T-helper 1 cell treated with Interleukin-12 subunit alpha and Interleukin-12 subunit beta and Interleukin-4 antibody, amounts not matched to agents 30 ng/mL and 1 ng/mL, for 36 hours (primary cell): ENCODE results near the gene TTLL10. TPM values are rescaled to one million over a fixed set of nuclear protein-coding genes. Genes with fewer than 3 reads are reported as not detected.

ENCODE experiments used
- intact Hi-C: fragments of 100-400 bp; cut with micrococcal nuclease; formaldehyde crosslinking; loops from one replicate; pipeline ENCODE4 v1.15.1; 2024
- total RNA-seq: library from RNA; stranded (reverse); gene quantifications from 2 replicates; pipeline ENCODE4 v1.2.3, GENCODE V29; 2022

Gene TTLL10, protein sequence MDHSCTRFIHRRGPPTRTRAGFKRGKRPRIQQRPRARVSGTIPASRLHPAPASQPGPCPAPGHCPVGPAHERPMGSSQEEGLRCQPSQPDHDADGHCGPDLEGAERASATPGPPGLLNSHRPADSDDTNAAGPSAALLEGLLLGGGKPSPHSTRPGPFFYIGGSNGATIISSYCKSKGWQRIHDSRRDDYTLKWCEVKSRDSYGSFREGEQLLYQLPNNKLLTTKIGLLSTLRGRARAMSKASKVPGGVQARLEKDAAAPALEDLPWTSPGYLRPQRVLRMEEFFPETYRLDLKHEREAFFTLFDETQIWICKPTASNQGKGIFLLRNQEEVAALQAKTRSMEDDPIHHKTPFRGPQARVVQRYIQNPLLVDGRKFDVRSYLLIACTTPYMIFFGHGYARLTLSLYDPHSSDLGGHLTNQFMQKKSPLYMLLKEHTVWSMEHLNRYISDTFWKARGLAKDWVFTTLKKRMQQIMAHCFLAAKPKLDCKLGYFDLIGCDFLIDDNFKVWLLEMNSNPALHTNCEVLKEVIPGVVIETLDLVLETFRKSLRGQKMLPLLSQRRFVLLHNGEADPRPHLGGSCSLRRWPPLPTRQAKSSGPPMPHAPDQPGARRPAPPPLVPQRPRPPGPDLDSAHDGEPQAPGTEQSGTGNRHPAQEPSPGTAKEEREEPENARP
- total RNA-seq, result 1.7 and 3.7 TPM in 2 replicates

DNA sequence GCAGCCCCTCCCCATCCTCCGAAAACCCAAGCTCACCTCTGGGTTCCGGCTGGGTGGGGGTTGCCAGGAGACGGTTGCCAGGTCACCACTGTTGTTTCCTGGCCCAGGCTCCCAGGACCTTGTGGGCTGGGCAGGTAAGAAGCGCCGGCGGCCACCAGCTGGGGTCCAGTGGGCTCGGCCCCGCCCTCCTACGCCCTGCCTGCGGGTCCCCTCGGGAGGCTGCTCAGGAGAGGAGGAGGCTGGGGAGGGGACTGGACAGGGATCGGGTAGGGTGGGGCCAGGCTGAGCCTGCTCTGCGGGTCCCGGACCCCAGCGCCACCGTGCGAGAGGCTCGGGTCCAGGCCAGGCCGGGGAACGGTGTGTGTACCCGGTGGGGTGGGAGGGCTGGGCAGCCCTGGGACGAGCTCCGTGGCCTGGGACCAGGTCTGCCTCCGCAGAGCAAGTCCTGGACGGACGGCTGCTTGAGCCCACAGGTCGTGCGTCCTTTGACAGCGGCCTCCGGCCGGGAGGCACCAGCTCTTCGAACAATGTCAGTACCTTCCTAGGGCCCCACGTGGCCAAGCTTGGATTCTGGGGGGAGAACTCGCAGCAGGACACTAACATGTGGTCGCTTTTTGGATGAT is at the start of gene TTLL10:
TSS of gene TTLL10 (plus strand) at position 88 of the 623 bp plus-strand sequence. CDS start 5,336 bp downstream, outside the sequence.
- intact Hi-C loops, result loop anchor here (1.0 kb wide), 1 partner anchor 111 kb away; no protein-coding TSS in a partner anchor

DNA sequence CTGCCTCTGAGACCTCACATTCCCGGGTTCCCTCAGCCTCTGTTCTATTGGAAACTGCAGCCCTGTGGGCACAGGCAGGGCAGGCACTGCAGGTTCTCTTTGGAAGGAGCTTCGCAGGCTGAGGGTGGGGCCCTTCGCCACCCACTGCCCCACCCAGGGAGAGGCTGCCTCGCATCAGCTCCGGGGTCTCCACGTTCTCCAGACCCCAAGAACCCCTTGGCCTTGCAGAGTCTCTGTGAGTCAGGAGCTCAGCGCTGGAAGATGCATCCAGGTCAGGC is 49.2 kb upstream of the TTLL10 start:
- intact Hi-C loops, result no loop called here

DNA sequence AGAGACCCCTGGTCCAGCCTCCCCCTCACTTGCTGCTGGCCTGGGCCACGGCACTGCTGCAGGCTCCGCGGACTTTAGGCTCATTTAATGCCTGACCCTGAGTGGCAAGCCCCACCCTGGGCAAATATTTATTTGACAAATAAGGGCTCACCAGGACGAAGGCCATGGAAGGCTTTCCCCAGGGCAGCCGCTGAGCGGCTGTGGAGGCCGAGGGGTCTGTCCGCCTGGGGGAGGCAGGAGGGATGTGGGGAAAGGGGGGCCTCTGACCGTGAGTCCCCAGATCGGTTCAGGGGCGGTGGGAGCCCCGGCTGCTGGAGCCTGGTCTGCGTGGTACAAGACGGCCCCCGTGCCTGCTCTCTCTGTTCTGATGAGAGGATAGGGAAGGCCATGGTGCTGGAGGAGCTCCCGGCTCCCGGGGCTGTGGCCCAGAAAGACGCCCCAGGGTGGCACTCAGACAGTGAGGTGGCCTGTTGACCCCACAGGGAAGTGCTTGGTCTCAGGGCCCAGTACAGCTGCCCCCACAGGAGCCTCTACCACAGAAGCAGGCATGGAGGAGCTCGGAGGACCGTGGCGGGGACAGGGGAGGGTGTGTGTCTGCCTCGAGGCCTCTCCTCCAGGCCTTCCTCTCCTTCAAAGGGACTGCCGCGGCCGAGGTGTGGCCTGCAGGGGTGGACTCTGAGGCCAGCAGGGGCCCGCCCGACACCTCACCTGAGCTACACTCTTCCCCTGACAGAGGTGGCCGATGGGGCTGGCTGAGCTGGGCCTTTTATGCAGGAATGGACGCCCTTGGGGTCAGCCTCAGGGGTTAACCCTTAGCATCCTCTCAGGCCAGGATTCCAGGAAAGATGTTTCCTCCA is 48.7 kb upstream of the TTLL10 start:
- intact Hi-C loops, result no loop called here

DNA sequence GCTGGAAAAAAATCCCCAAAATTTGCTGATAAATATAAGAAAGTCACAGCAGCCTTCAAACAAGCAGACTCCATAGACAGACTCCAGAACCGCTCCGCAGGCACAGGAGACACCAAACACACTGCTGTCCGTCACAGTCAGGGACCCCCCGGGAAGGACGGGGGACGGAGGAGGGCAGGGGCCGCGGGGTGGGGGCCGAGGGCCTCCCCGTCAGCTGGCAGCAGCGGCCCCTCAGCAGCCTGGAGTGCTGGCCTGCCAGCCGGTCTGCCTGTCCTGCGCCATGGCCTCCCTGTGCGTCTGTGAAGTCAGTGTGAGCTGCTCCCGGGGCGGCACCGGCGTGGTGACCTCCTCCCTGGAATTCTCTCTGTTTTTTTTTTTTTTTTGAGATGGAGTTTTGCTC is 47.7 kb upstream of the TTLL10 start:
- intact Hi-C loops, result no loop called here

DNA sequence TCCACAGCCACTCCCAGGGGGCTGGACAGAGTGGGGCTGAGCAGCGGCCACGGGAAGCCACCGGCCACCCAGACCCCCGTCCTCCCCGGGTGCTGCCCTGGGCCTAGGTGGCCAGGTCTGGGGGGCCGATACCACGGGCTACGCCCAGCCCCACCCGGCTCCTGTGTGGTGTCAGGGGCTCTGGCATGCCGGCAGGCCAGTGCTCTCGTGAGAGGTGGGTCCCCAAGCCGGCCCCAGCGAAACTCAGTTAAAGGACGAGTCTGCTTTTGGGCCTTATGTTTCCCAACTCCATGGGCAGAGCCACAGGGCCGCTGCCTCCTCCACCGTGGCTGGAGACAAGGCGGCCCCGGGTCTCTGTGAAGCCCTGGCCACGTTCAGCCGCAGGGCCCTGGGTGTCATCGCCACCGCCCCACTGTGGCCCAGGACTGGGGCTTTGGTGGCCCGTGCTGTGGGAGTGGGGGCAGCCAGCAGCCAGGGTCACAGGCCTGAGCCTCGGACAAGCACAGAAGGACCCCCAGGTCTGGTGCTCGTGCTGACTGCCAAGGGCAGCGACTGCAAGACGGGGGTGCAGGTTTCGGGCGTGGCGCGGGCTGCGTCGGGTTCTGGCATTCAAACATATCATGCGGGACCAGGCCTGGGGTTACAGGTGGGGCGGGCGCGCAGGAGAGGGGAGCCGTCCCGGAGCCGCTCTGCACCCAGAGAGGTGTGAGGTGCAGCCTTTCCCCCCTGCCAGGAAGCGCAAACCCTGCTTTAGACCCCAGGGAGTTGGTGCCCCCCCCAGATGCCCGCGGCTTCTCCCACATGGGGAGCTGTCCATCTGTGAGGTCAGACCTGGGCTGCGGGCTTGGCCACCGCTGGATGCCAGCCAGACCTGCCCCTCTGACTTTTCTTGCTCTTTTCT is 45.9 kb upstream of the TTLL10 start:
- intact Hi-C loops, result no loop called here

DNA sequence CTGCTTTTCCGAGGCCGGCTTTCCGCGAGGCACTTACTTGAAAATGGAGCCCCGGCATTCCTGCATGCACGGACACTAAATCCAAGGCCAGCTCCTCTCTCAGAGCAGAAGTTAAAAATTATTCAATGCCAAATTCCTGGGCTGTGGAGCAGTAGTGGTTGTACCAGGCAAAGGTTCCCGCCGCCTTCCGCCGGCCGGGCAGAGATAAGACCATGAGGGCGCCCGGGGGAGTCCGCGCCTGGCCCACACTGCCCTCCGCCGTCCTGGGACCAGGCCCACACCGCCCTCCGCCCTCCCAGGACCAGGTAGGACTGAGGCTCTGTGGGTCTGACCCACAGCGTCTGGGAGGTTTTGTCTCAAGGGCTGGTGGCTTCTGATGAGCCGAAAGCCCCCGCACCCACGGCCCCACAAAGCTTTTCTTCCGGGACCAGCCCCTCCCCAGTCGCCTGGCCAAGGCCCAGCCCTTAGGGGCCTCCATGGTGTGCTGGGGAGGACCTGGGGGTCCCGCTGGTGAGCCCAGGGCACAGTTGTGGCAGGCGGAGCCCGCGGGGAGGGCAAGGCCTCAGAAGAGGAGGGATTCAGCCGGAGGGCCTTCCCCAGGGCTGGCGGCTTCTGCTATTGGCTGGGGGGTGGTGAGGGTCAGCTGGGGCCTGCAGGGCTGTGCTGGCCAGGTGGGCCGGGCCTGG is 45.1 kb upstream of the TTLL10 start:
- intact Hi-C loops, result no loop called here

DNA sequence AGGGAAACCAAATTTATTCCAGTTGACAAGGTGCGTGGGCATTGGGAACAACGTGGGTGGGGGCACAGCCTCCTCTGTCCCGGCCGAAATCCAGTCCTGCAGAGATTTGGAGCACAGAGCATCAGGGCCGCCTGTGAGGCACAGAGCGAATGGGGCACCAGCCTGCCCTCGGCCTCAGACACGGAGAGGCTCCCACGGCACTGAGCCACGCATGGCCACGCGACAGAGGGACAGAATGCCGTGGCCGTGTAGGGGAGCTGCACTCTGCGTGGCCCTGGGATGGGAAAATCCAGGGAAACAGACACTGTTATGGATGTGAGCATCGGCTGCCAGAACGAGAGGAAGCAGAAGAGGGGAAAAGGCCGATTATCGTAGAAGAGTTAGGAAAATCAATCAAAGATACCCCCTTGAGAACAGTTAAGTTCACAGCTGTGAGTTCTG is 44.3 kb upstream of the TTLL10 start:
- intact Hi-C loops, result no loop called here

DNA sequence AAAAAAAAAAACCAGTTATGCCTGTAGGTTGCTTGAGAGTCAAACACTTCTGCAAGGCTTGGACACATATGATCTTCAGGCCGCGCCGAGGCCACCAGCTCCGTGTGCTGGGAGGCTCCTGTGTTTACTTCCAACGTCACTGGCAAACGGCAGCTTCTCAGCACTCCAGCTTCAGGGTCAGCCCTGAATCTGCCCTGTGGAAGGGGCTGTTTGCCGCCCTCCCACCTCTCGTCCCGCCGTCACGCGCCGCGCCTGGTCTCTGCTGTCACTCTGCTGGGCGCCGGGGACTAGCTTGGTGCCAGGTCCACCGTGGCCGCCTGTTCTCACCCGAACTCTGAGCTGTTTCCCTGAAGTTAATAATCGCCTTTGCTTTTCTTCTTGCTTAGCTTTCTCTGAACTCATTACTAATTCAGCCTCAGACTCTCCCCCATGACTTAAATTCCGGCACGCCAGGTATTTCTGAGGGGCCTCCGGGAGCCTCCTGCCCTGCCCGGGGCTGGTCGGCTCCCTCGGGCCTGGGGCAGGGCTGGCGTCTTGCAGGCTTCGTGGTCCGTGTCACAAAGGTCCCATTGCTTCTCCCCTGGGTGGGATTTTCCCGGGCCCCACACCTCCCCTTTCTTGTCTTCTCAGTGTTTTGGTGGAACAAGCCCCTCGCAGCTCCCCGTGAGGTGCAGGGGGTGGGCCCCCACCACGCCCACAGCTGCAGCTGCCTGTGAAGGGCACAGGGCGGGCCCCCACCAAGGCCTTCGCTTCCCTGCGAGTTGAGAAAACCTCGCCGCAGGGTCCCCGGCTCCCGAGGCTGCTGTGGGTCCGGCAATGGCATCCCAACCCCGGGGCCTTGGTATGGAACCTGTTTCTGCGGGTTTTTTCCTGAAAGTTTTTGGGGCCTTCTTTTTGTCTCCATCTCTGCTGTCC is 43.2 kb upstream of the TTLL10 start:
- intact Hi-C loops, result no loop called here

DNA sequence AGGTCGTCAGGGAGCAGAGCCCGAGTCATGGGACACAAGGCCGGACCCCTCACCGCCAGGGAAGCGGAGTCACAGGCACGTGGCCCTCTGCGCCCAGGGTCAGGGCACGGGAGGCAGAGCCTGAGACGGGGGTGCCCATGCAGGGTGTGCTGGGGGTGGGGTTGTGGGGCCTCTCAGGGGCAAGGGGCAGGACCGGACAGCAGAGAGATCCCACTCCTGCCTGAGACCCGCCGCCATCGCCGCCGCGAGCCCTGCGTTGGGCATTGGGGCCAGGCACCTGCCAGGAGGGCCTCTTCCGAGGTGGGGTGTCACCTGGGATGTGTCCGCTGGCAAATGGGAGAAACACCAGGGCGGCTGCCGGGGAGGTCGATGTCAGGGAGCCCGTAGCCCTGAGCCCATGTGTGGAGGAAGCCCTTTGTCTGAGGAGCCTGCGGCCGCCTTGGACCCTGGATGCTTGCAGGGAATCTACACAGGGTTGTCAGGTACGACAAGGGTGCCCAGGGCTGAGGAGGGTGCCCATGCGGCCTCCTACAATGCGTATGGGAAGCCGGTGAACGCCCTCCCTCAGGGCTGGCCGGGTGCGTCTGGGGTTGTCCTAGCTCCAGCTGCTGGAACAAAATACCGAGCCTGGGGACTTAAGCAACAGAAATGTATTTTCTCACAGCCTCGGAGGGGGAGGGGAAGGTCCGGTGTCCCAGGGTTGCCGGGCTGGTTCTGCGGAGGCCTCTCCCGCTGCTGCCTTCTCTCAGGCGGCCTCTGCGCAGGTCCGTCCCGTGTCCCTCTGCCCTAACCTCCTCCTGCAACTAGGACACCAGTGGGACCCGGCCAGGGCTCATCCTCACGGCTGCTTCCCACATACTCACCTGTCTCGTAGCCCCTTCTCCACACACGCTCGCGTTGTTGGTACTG is 41.4 kb upstream of the TTLL10 start:
- intact Hi-C loops, result no loop called here

DNA sequence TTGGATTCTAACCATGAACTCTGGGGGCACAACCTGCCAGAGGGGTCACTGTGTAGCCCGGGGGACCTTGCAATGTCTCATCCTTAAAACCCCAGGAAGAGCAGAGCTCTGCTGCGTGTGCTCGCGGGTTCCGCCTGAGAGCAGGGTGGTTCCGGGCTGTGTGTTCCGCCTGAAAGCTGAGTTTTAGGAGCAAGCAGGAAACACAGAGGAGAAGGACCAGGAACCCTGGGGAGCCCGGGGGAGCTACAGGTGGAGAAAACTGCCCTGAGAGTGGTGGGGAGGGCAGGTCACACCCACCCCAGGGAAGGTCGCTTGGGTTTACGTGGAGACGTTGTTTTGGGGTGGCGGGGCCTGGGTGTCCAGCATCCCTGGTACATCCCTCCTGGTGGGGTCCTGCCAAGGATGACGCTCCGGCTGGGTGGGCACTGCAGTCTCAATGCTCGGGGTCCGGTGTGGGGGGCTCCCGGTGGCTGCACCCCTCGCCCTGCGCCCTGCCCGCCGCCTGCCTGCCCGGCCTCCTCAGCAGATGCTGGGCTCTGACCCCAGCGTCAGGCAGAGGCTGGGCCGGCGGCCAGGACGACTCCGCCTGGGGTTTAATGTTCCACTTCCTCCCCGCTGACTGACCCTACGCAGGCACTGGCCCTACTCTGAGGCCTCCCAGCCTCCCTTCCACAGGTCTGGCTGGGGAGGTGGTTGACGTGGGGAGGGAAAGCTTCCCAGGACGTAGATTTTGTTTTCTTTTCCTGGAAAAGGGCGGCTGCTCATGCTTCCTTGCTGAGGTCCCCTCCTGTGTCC is 40.5 kb upstream of the TTLL10 start:
- intact Hi-C loops, result no loop called here

DNA sequence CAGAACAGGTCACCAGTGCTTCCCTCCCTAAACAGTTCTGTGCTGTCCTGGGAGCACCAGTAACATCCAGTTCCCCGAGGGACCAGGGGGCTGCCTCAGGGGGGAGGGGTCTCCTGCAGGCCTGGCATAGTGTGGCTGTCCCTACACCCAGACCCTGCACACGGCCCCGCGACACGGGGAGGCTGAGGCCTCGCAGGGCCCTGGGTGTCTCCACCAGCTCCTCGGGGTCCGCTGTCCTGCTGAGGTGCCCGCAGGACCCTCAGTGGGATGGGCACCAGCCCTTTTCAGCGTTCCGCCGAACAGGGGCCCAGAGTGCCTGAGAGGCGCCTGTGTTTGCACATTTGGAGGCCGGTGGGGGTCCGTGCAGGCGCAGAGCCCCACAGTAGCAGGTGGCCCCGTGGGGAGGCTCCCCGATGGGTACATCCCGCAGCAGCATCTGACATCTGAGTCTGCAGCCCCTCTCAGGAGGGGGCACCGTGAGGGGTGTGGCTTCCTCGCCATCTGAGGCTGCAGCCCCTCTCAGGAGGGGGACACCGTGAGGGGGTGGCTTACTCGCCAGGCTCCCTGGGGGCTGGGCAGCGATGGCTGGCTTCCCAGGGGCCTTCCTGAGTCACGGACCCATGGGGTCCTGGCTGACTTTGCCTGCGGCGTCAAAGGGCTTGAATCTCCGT is 39.2 kb upstream of the TTLL10 start:
- intact Hi-C loops, result no loop called here

DNA sequence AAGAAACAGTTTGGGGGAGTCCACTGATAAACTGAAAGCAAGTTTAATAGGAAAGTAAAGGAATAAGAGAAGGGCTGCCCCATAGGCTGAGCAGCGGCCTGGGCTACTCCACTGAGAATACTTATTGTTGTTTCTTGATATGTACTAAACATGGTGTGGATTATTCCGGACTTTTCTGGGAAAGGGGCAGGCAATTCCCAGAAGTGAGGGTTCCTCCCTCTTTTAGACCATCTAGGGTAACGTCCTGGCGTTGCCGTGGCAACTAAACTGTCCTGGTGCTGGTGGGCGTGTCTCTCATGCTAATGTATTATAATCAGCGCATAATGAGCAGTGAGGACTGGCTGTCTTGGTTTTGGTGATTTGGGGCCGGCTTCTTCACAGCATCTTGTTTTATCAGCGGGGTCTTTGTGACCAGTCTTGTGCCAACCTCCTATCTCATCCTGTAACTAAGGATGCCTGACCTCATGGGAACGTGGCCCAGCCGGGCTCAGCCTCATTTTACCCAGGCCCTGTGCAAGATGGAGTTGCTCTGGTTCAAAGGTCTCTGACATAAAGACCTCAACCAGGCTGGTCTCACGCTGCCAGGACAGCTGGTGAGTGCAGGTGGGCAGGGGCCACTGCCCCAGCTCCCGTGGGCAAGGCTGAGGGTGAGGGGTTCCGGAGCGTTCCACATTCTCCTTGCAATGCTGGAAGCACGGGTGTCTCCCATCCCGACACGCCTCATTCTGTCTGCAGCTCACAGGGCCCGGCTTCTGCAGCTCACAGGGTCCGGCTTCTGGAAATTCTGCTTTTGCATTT is 38.1 kb upstream of the TTLL10 start:
- intact Hi-C loops, result loop anchor here (5.0 kb wide), 1 partner anchor 72 kb away; the partner anchor contains the start of gene TNFRSF18

DNA sequence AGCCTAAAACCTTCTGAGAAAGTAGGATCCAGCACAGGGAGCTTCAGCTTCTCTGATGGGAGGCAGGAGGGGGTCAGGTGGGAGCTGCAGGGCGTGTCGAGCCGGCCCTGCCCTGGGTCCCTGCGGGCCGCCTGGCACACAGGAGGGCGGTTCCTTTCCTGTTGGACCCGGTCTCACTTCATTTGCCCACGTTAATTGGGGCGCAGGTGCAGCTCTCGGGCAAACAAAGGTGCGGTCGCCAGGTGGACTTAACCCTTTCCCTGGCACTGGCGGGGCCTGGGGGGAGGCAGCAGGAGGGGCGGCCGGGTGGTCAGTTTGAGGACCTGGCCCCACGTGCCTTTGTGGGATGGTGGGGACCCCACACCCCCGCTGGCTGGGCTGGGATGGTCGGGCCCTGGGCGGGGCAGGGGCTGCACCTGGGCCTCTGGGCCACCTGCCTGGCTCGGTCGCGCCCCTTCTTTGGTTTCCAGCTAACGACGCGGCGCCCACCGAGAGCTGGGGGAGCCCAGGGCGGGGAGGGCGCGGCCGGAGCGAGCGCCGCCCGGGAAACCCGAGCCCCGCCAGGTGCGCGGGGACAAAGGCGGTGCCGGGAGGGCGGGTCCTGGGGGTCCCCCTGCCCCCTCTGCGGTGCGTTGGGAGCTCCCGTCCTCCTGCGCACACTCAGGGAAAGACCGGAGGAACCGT is 37.0 kb upstream of the TTLL10 start:
- intact Hi-C loops, result loop anchor here (5.0 kb wide), 1 partner anchor 71 kb away; the partner anchor contains the start of gene TNFRSF18

DNA sequence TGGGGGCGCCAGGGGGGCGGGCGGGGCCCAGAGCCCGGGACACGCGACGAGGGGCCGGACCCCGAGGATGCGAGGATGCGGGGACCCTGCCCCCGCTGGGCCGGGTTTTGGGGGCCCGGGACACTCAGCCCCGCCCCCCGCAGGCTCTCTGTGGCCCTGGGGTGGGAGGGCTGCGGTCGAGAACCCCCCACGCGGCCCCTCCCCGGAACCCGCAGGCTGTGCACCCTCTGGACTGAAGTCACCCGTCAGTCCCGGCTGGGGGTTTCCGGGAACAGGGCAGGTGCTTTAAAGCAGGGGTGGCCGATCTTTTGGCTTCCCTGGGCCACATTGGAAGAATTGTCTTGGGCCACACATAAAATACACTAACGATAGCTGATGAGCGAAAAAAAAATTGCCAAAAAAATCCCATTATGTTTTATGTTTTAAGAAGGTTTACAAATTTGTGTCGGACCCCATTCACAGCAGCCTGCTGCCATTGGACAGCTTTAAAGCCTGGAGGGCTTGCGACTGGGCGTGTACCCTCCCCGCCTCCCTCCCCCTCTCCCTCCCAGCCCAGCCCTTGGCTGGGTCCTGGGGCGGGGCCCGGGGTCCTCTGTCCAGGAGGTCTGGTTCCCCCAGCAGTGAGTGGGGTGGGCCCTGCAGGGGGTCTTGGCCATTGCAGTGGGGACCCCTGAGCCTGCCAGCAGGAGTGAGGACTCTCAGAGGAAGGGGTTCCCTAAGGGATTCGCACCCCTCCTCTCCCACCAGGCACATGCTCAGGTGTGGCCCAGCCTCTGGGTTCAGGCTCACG is 36.2 kb upstream of the TTLL10 start:
- intact Hi-C loops, result loop anchor here (5.0 kb wide), 1 partner anchor 70 kb away; the partner anchor contains the start of gene TNFRSF18
